H1 (cell line): ENCODE results near the gene KIF13A. TPM values are rescaled to one million over a fixed set of nuclear protein-coding genes. Genes with fewer than 3 reads are reported as not detected.

Experiments
- CTCF ChIA-PET: fragments of 300-600 bp; sonication (Branson Sonifier 250); formaldehyde crosslinking; loops from one replicate; lab custom pipeline; 2021; ENCODE audit not compliant: partially characterized antibody; lab: Charles Lee
- POLR2A ChIA-PET: fragments of 300-600 bp; sonication (Branson Sonifier 250); formaldehyde crosslinking; loops from one replicate; lab custom pipeline; 2021; ENCODE audit warnings: inconsistent platforms; ENCODE audit not compliant: partially characterized antibody; lab: Charles Lee
- DNase-seq, 2 experiments: peaks; one replicate each; pipeline versions ENCODE4 v3.0.0 to v3.0.0-alpha.2; 2010 to 2022; ENCODE audit warnings: low spot score in 2 of 2, low read depth in 1 of 2, mixed read lengths in 1 of 2
- FAIRE-seq: peaks from 2 replicates; lab custom pipeline; 2011; peaks lifted over from hg19 to GRCh38; lab: Jason Lieb, UNC
- H2AFZ ChIP-seq: 2 replicates; pipeline ENCODE4 v1.8.1; 2012; ENCODE audit warnings: low read length, inconsistent platforms
- H2AK5ac ChIP-seq: 2 replicates; pipeline ENCODE4 v1.6.1; 2013; ENCODE audit warnings: low read depth, low read length
- H2BK120ac ChIP-seq: replicated peaks from 2 replicates; pipeline ENCODE3; 2013; ENCODE audit warnings: low read depth, low read length, inconsistent platforms
- H2BK12ac ChIP-seq: 2 replicates; pipeline ENCODE4 v1.6.1; 2013; ENCODE audit warnings: low read depth, low read length
- H2BK15ac ChIP-seq: 2 replicates; pipeline ENCODE4 v1.6.1; 2013; ENCODE audit warnings: low read length
- H2BK20ac ChIP-seq: 2 replicates; pipeline ENCODE4 v1.6.1; 2013; ENCODE audit warnings: low read length
- H2BK5ac ChIP-seq: 2 replicates; pipeline ENCODE4 v1.6.1; 2013; ENCODE audit warnings: low read depth, low read length
- H3K14ac ChIP-seq: 2 replicates; pipeline ENCODE4 v1.6.1; 2013; ENCODE audit warnings: inconsistent platforms; ENCODE audit not compliant: insufficient read length
- H3K18ac ChIP-seq: 2 replicates; pipeline ENCODE4 v1.6.1; 2013; ENCODE audit warnings: low read length; ENCODE audit errors: extremely low read depth
- H3K23ac ChIP-seq: 2 replicates; pipeline ENCODE4 v1.6.1; 2013; ENCODE audit warnings: inconsistent platforms; ENCODE audit not compliant: insufficient read length
- H3K23me2 ChIP-seq: 2 replicates; pipeline ENCODE4 v1.6.1; 2013; ENCODE audit warnings: low read depth, low read length
- H3K27ac ChIP-seq: 2 replicates; pipeline ENCODE4 v1.6.1; 2011; ENCODE audit warnings: low read depth, low read length, inconsistent platforms
- H3K27me3 ChIP-seq, 4 experiments: replicated peaks in 1 of 4; 1 replicate in 1 of 4; 2 replicates in 3 of 4; pipeline versions ENCODE4 v1.6.1 to v1.8.1; 2011 to 2013; ENCODE audit warnings: low read length in 3 of 4, mild to moderate bottlenecking in 3 of 4, inconsistent platforms in 2 of 4, mixed read lengths in 2 of 4, moderate library complexity in 1 of 4; ENCODE audit not compliant: control insufficient read depth in 3 of 4, insufficient read depth in 3 of 4; ENCODE audit errors: extremely low read depth in 1 of 4
- H3K36me3 ChIP-seq, 4 experiments: 2 replicates each; pipeline versions ENCODE4 v1.6.1 to v1.8.1; 2011 to 2013; ENCODE audit warnings: mild to moderate bottlenecking in 4 of 4, low read length in 3 of 4, moderate library complexity in 2 of 4, control low read depth in 1 of 4, inconsistent platforms in 1 of 4; ENCODE audit not compliant: insufficient read depth in 4 of 4, control insufficient read depth in 2 of 4
- H3K4ac ChIP-seq: replicated peaks from 2 replicates; pipeline ENCODE3; 2013; ENCODE audit warnings: low read length, low read depth, mixed read lengths, inconsistent platforms; ENCODE audit not compliant: insufficient read length
- H3K4me1 ChIP-seq, 4 experiments: replicated peaks in 1 of 4; 1 replicate in 1 of 4; 2 replicates in 3 of 4; pipeline versions ENCODE4 v1.6.1 to v1.8.1; 2011 to 2013; ENCODE audit warnings: low read length in 3 of 4, inconsistent platforms in 2 of 4, mixed read lengths in 1 of 4; ENCODE audit not compliant: insufficient read depth in 4 of 4, control insufficient read depth in 3 of 4
- H3K4me2 ChIP-seq, 2 experiments: 2 replicates each; pipeline versions ENCODE4 v1.6.1 to v1.8.1; 2011 to 2013; ENCODE audit warnings: low read depth in 2 of 2, low read length in 2 of 2, control low read depth in 1 of 2, inconsistent platforms in 1 of 2, mild to moderate bottlenecking in 1 of 2; ENCODE audit not compliant: insufficient read depth in 1 of 2
- H3K4me3 ChIP-seq, 4 experiments: fragments of 200-600, 300-600 bp in 1 of 4; sonication (generic), shearing (Covaris generic), sonication (Bioruptor Twin) in 1 of 4; 2 replicates each; pipeline versions ENCODE4 v1.5.1 to v1.8.1; 2011 to 2016; ENCODE audit warnings: low read length in 4 of 4, low read depth in 3 of 4, control low read depth in 2 of 4, inconsistent platforms in 2 of 4, mild to moderate bottlenecking in 2 of 4, mixed read lengths in 1 of 4, moderate library complexity in 1 of 4; ENCODE audit not compliant: insufficient read depth in 2 of 4; ENCODE audit errors: extremely low read depth in 1 of 4
- H3K56ac ChIP-seq: replicated peaks from 2 replicates; pipeline ENCODE3; 2013; ENCODE audit warnings: low read depth, mild to moderate bottlenecking, mixed read lengths, low read length, inconsistent platforms; ENCODE audit not compliant: insufficient read length
- H3K79me1 ChIP-seq: 2 replicates; pipeline ENCODE4 v1.6.1; 2013; ENCODE audit warnings: low read depth, low read length, control low read depth
- H3K79me2 ChIP-seq, 2 experiments: 2 replicates each; pipeline versions ENCODE4 v1.6.1 to v1.8.1; 2012 to 2013; ENCODE audit warnings: low read length in 2 of 2, mild to moderate bottlenecking in 2 of 2, inconsistent platforms in 1 of 2; ENCODE audit not compliant: insufficient read depth in 2 of 2, control insufficient read depth in 1 of 2
- H3K9ac ChIP-seq, 4 experiments: replicated peaks in 1 of 4; 1 replicate in 1 of 4; 2 replicates in 3 of 4; pipeline versions ENCODE4 v1.6.1 to v1.8.1; 2011 to 2013; ENCODE audit warnings: low read depth in 3 of 4, low read length in 3 of 4, control low read depth in 2 of 4, mild to moderate bottlenecking in 2 of 4, moderate library complexity in 2 of 4, inconsistent platforms in 1 of 4; ENCODE audit errors: extremely low read depth in 1 of 4
- H3K9me3 ChIP-seq, 2 experiments: 2 replicates each; pipeline versions ENCODE4 v1.6.1 to v1.8.1; 2012 to 2013; ENCODE audit warnings: mild to moderate bottlenecking in 2 of 2, moderate library complexity in 2 of 2, control low read depth in 1 of 2, inconsistent platforms in 1 of 2, low read depth in 1 of 2, low read length in 1 of 2, mixed read lengths in 1 of 2; ENCODE audit not compliant: insufficient read depth in 2 of 2
- H4K20me1 ChIP-seq, 2 experiments: replicated peaks in 1 of 2; 2 replicates each; pipeline versions ENCODE3 to v1.8.1; 2011 to 2013; ENCODE audit warnings: inconsistent platforms in 2 of 2, low read length in 2 of 2, mild to moderate bottlenecking in 1 of 2; ENCODE audit not compliant: insufficient read depth in 2 of 2, control insufficient read depth in 1 of 2
- H4K5ac ChIP-seq: 2 replicates; pipeline ENCODE4 v1.6.1; 2013; ENCODE audit warnings: low read length, low read depth, mixed read lengths, inconsistent platforms; ENCODE audit not compliant: insufficient read length
- H4K8ac ChIP-seq: 2 replicates; pipeline ENCODE4 v1.8.0; 2013; ENCODE audit warnings: mild to moderate bottlenecking, moderate library complexity, low read length, inconsistent platforms; ENCODE audit not compliant: insufficient read depth; ENCODE audit errors: extremely low read depth
- H4K91ac ChIP-seq: replicated peaks from 2 replicates; pipeline ENCODE3; 2013; ENCODE audit warnings: low read length, mixed read lengths, inconsistent platforms; ENCODE audit not compliant: insufficient read length
- ATF3 ChIP-seq: IDR thresholded peaks from 2 replicates; pipeline ENCODE4 v1.6.1; 2011; ENCODE audit warnings: low read depth, mild to moderate bottlenecking, low read length; ENCODE audit not compliant: insufficient read depth
- CBX8 ChIP-seq: fragments of 300-800, 300-1000 bp; sonication (generic); IDR thresholded peaks from 2 replicates; pipeline ENCODE4 v1.7.1; 2016; ENCODE audit warnings: low read depth, low read length, borderline replicate concordance
- CTBP2 ChIP-seq: IDR thresholded peaks from 2 replicates; pipeline ENCODE4 v1.7.0; 2011; ENCODE audit warnings: borderline replicate concordance, mild to moderate bottlenecking, moderate library complexity, mixed read lengths, low read length; ENCODE audit not compliant: insufficient read depth, insufficient read length
- HDAC2 ChIP-seq, 2 experiments: fragments of 300-600 bp in 1 of 2; sonication (generic) in 1 of 2; IDR thresholded peaks; 2 replicates each; pipeline ENCODE4 v1.6.1; 2011 to 2012; ENCODE audit warnings: low read depth in 2 of 2, low read length in 2 of 2, mild to moderate bottlenecking in 2 of 2, moderate library complexity in 2 of 2, borderline replicate concordance in 1 of 2, inconsistent platforms in 1 of 2
- SIRT6 ChIP-seq: IDR thresholded peaks from one replicate; pipeline ENCODE4 v1.7.1; 2012; ENCODE audit warnings: low read length, inconsistent platforms
- SP4 ChIP-seq: IDR thresholded peaks from 2 replicates; pipeline ENCODE4 v1.6.1; 2012; ENCODE audit warnings: low read length, inconsistent platforms
- TCF12 ChIP-seq: IDR thresholded peaks from 2 replicates; pipeline ENCODE4 v1.6.1; 2011; ENCODE audit warnings: low read depth, mild to moderate bottlenecking, low read length
- WGBS, 2 experiments: shearing (Covaris generic) in 1 of 2; methylation state at CpG; one replicate each; pipeline versions ENCODE4 v1.1.6 to v1.1.7; 2013 to 2015; ENCODE audit warnings: low lambda C conversion rate in 2 of 2, mixed read lengths in 2 of 2, inconsistent platforms in 1 of 2, low coverage in 1 of 2, missing lambda C conversion rate in 1 of 2; ENCODE audit not compliant: insufficient replicate concordance in 2 of 2, insufficient coverage in 1 of 2, insufficient read length in 1 of 2; ENCODE audit errors: extremely low coverage in 1 of 2, missing lambda C conversion rate in 1 of 2; 5-methylcytosine and 5-hydroxymethylcytosine counted together
- polyA plus RNA-seq, 7 experiments: library from polyadenylated mRNA; depleted of rRNA in 3 of 7; stranded (reverse) in 5 of 7; unstranded in 2 of 7; fragments of >200 nt in 5 of 7; fragments of 200-250 nt in 2 of 7; gene quantifications; 1 replicate in 5 of 7; 2 replicates in 1 of 7; 4 replicates in 1 of 7; pipeline versions ENCODE4 v1.2.1 to v1.2.3, GENCODE V29; 2011 to 2013; ENCODE audit warnings: missing spikeins in 2 of 7, mixed read lengths in 2 of 7
- total RNA-seq: library from RNA; stranded (reverse); fragmentation: NEBNext Ultra II Directional; extraction: Animal tissue kit (Norgen Biotek cat#: 25700); gene quantifications from 2 replicates; pipeline ENCODE4 v1.2.1, GENCODE V29; 2021

KIF13A gene
- total and polyA plus RNA-seq, 2 of the 8 experiments (the other 6 are each of a cell fraction or from before 2014, with no cell fraction given): 14.7 to 40.8 TPM

- Histone ChIP-seq H2AFZ (no peak overlapping the region), H3K36me3 (no peaks in the 10 kb centered on the region), H3K79me2 (no peaks in the 10 kb centered on the region), H3K23ac (no peak overlapping the region), H3K9me3 (no peaks in the 10 kb centered on the region), H2AK5ac (no peak overlapping the region), H3K27me3 (no peaks in the 10 kb centered on the region), H3K27ac (no peak overlapping the region), H3K14ac (no peak overlapping the region), H2BK12ac (no peak overlapping the region), H4K20me1 (no peaks in the 10 kb centered on the region), H2BK20ac (no peak overlapping the region), H4K5ac (no peak overlapping the region), H3K4ac (no peak overlapping the region), H3K4me1 (no peaks in the 10 kb centered on the region), H2BK15ac (no peak overlapping the region), H3K56ac (no peak overlapping the region), H3K18ac (no peak overlapping the region; the same call in 1 of the 2 replicates), H2BK5ac (no peak overlapping the region), H3K4me2 (no peak overlapping the region), H3K79me1 (no peaks in the 10 kb centered on the region), H3K23me2 (no peaks in the 10 kb centered on the region), H3K4me3 (no peak overlapping the region), H4K91ac (no peak overlapping the region), H2BK120ac (no peak overlapping the region), H3K9ac (no peak overlapping the region), H4K8ac (no peak overlapping the region)
- ChIA-PET CTCF (interaction anchor here (0.9 kb wide), 1 partner anchor 9 kb away, joined by 4 read pairs; no protein-coding TSS in a partner anchor), POLR2A (interaction anchor here (1.5 kb wide), 1 partner anchor 17 kb away, joined by 5 read pairs; the partner anchor contains the start of gene KIF13A)
- FAIRE-seq: no peak
- DNase-seq: no peak
- WGBS, 2 experiments: 88% methylated on average over 10 of the region's 10 CpGs; no CpG with 5 or more reads in 1 of the 2 experiments
- TF ChIP-seq HDAC2 (IDR thresholded peaks at IDR 0.05; ENCODE audit: borderline replicate concordance in 1 of 2, low read depth in 2 of 2, low read length in 2 of 2) (no peak), SIRT6 (no peak), ATF3 (no peak), TCF12 (no peak), SP4 (no peak), CBX8 (no peak), CTBP2 (no peak)
Observed at GRCh38 chr6:18004256-18004985, 17.0 kb upstream of the KIF13A start.
